B cell (primary cell): Measurements from ENCODE around the gene NOXA1. TPM values are rescaled to one million over a fixed set of nuclear protein-coding genes. Genes with fewer than 3 reads are reported as not detected.

ENCODE experiments used
- ATAC-seq: fragments of 200-7000 bp; cut with Tn5 transposase; one replicate; pipeline ENCODE4 v1.10.0; 2021; ENCODE audit warnings: low read depth, mild to moderate bottlenecking, moderate number of reproducible peaks, moderate library complexity
- CTCF ChIA-PET: fragments of 350-600 bp; sonication (Branson Sonifier 250); formaldehyde crosslinking; loops from one replicate; lab custom pipeline; 2021; ENCODE audit warnings: antibody characterized with exemption, inconsistent platforms; lab: Charles Lee
- POLR2A ChIA-PET: fragments of 350-600 bp; sonication (Branson Sonifier 250); formaldehyde crosslinking; loops from one replicate; lab custom pipeline; 2021; ENCODE audit warnings: antibody characterized with exemption; lab: Charles Lee
- DNase-seq: peaks from one replicate; pipeline ENCODE4 v3.0.0; 2013
- H2AFZ ChIP-seq: 2 replicates; pipeline ENCODE4 v1.6.1; 2012; ENCODE audit warnings: mild to moderate bottlenecking, low read depth, low read length; ENCODE audit not compliant: insufficient read depth, poor library complexity, severe bottlenecking
- H3K27ac ChIP-seq, 2 donors: 1 replicate in 1 of 2; 2 replicates in 1 of 2; pipeline ENCODE4 v1.5.1; 2012 to 2013; ENCODE audit warnings: low read length in 2 of 2, mild to moderate bottlenecking in 2 of 2, moderate library complexity in 1 of 2
- H3K27me3 ChIP-seq, 4 experiments: fragments of 200-600 bp in 1 of 4; sonication (generic) in 1 of 4; replicated peaks in 1 of 4; 1 replicate in 2 of 4; 2 replicates in 2 of 4; pipeline versions ENCODE4 v1.6.1 to v1.7.0; 2013 to 2016; ENCODE audit warnings: low read length in 3 of 4, mild to moderate bottlenecking in 2 of 4, mixed read lengths in 1 of 4, moderate library complexity in 1 of 4; ENCODE audit not compliant: insufficient read depth in 4 of 4, control insufficient read depth in 3 of 4; ENCODE audit errors: control extremely low read depth in 1 of 4
- H3K36me3 ChIP-seq, 2 experiments: replicated peaks in 1 of 2; 1 replicate in 1 of 2; 2 replicates in 1 of 2; pipeline versions ENCODE4 v1.6.1 to v1.7.1; 2013; ENCODE audit warnings: low read length in 1 of 2; ENCODE audit not compliant: insufficient read depth in 2 of 2, control insufficient read depth in 1 of 2; ENCODE audit errors: control extremely low read depth in 1 of 2, extremely low read depth in 1 of 2
- H3K4me1 ChIP-seq, 2 donors: fragments of 200-600 bp in 1 of 2; sonication (generic) in 1 of 2; 1 replicate in 1 of 2; 2 replicates in 1 of 2; pipeline versions ENCODE4 v1.5.1 to v1.6.1; 2013 to 2017; ENCODE audit warnings: low read length in 2 of 2; ENCODE audit not compliant: control insufficient read depth in 2 of 2, insufficient read depth in 2 of 2
- H3K4me2 ChIP-seq: replicated peaks from 2 replicates; pipeline ENCODE3; 2012; ENCODE audit warnings: mild to moderate bottlenecking, low read depth, low read length; ENCODE audit not compliant: poor library complexity, severe bottlenecking
- H3K4me3 ChIP-seq, 5 experiments: fragments of 200-600 bp in 1 of 5; sonication (generic) in 1 of 5; 1 replicate in 3 of 5; 2 replicates in 2 of 5; pipeline versions ENCODE4 v1.5.1 to v1.7.0; 2011 to 2016; ENCODE audit warnings: low read length in 4 of 5, mild to moderate bottlenecking in 4 of 5, low read depth in 2 of 5, control low read depth in 1 of 5, moderate library complexity in 1 of 5; ENCODE audit not compliant: insufficient read depth in 1 of 5; ENCODE audit errors: control extremely low read depth in 1 of 5, extremely low read depth in 1 of 5
- H3K79me2 ChIP-seq: fragments of 200-600 bp; sonication (generic); one replicate; pipeline ENCODE4 v1.6.0; 2016; ENCODE audit warnings: low read length; ENCODE audit not compliant: control insufficient read depth, insufficient read depth
- H3K9ac ChIP-seq: fragments of 200-600 bp; sonication (generic); 2 replicates; pipeline ENCODE4 v1.6.1; 2017; ENCODE audit warnings: mild to moderate bottlenecking, low read length, moderate library complexity
- H3K9me3 ChIP-seq, 3 donors: one replicate each; pipeline versions ENCODE4 v1.6.1 to v1.7.1; 2013; ENCODE audit warnings: low read length in 2 of 3; ENCODE audit not compliant: control insufficient read depth in 2 of 3, insufficient read depth in 1 of 3; ENCODE audit errors: control extremely low read depth in 1 of 3
- H4K20me1 ChIP-seq: 2 replicates; pipeline ENCODE4 v1.6.0; 2012; ENCODE audit warnings: mild to moderate bottlenecking, low read length; ENCODE audit not compliant: insufficient read depth, control insufficient read depth, poor library complexity, severe bottlenecking
- H3K27ac Mint-ChIP-seq: one replicate; pipeline ENCODE4 v1.8.0; 2021; ENCODE audit warnings: mixed read lengths
- H3K27me3 Mint-ChIP-seq: one replicate; pipeline ENCODE4 v1.8.0; 2021; ENCODE audit warnings: mixed read lengths
- H3K4me1 Mint-ChIP-seq: one replicate; pipeline ENCODE4 v1.8.0; 2021; ENCODE audit warnings: mixed read lengths
- H3K4me3 Mint-ChIP-seq: one replicate; pipeline ENCODE4 v1.8.0; 2021; ENCODE audit warnings: mixed read lengths
- H3K9me3 Mint-ChIP-seq: one replicate; pipeline ENCODE4 v1.8.0; 2022; ENCODE audit warnings: mixed read lengths; ENCODE audit not compliant: insufficient read depth
- EZH2 ChIP-seq: IDR thresholded peaks from 2 replicates; pipeline ENCODE4 v1.6.1; 2012; ENCODE audit warnings: borderline replicate concordance, low read depth, mild to moderate bottlenecking, moderate library complexity, low read length; ENCODE audit not compliant: insufficient read depth, poor library complexity, severe bottlenecking
- WGBS: methylation state at CpG from one replicate; pipeline ENCODE4 v1.1.5; 2013; ENCODE audit warnings: missing lambda C conversion rate; ENCODE audit not compliant: insufficient coverage; 5-methylcytosine and 5-hydroxymethylcytosine counted together
- intact Hi-C: fragments of 100-400 bp; cut with micrococcal nuclease; formaldehyde crosslinking; loops from one replicate; pipeline ENCODE4 v1.10.0; 2022
- polyA plus RNA-seq: library from polyadenylated mRNA; depleted of rRNA; stranded (reverse); fragments of >200 nt; gene quantifications from 2 replicates; pipeline ENCODE4 v1.2.3, GENCODE V29; 2012
- total RNA-seq, 2 donors: library from RNA; stranded (reverse); fragments of 120-200 nt in 1 of 2; gene quantifications; 1 replicate in 1 of 2; 2 replicates in 1 of 2; pipeline versions ENCODE4 v1.2.3 to v1.2.4, GENCODE V29; 2013 to 2022
- TF ChIP-seq, protein P1 (sequence below): fragments of 200-600 bp; IDR thresholded peaks from one replicate; pipeline ENCODE4 v1.8.0; 2022; ENCODE audit warnings: antibody characterized with exemption, mild to moderate bottlenecking

Gene NOXA1
- total and polyA plus RNA-seq, 2 donors (not counting 1 experiment from before 2014, with no cell fraction given) = 5.7 to 7.7 TPM

DNA sequence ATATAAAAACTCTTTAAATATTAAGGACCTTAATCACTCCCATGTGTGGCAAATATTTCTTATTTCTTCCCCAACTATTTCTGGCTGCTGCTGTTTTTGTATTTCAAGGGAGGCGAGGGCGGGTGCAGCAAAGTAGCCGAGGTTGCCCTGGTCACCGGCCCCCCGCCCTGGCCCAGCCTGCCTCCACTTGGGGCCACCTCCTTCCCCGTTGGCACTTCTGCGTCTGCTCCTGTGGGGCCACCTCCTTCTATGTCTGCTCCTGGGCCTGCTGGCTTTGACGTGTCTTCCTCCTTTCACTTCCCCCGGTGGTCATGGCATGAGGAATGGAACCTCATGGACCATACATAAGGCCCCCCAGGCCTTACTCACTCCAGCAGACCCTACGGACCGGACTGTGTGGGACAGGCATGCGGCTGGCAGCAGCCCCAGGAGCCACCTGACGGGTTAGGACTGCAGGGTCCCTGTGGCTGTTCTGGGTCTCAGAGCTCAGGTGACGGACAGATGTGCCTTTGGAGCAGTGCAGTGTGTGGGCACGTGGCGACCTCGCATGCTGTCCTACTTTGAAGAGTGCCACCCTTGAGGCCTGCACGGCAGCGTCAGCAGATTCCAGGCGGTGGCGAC lies 23.8 kb downstream of the NOXA1 start:
- Histone ChIP-seq H3K9me3 (peaks cover 0 to 3% (median 0%) of the 10 kb centered on the region in 3 donors), H3K27me3 (peaks cover 0 to 13% (median 7%) of the 10 kb centered on the region in 4 experiments), H3K4me3 (no peak overlapping the region), H4K20me1 (no peaks in the 10 kb centered on the region), H3K36me3 (no peaks in the 10 kb centered on the region), H2AFZ (no peak overlapping the region), H3K4me1 (peaks cover 8 to 23% of the 10 kb centered on the region in 2 donors), H3K9ac (no peak overlapping the region), H3K4me2 (no peak overlapping the region), H3K79me2 (no peaks in the 10 kb centered on the region), H3K27ac (no peak overlapping the region)
- no peak overlapping the region for H3K27ac Mint-ChIP-seq
- ATAC-seq (no peak), DNase-seq (no peak)
- intact Hi-C loops = no loop called here
- ChIA-PET POLR2A (interaction anchor here (1.0 kb wide), 1 partner anchor 10 kb away, joined by 3 read pairs; no protein-coding TSS in a partner anchor), CTCF (interaction anchor here (1.0 to 1.5 kb wide), 3 partner anchors 15 to 160 kb away, joined by 3 to 6 read pairs (median 4); partner anchors contain the start of gene NRARP)
- TF ChIP-seq, protein P1, sequence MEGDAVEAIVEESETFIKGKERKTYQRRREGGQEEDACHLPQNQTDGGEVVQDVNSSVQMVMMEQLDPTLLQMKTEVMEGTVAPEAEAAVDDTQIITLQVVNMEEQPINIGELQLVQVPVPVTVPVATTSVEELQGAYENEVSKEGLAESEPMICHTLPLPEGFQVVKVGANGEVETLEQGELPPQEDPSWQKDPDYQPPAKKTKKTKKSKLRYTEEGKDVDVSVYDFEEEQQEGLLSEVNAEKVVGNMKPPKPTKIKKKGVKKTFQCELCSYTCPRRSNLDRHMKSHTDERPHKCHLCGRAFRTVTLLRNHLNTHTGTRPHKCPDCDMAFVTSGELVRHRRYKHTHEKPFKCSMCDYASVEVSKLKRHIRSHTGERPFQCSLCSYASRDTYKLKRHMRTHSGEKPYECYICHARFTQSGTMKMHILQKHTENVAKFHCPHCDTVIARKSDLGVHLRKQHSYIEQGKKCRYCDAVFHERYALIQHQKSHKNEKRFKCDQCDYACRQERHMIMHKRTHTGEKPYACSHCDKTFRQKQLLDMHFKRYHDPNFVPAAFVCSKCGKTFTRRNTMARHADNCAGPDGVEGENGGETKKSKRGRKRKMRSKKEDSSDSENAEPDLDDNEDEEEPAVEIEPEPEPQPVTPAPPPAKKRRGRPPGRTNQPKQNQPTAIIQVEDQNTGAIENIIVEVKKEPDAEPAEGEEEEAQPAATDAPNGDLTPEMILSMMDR = no peak
- TF ChIP-seq EZH2 = no peak
- no peak overlapping the region for H3K4me3 Mint-ChIP-seq
- peaks cover 8% of the 10 kb centered on the region for H3K4me1 Mint-ChIP-seq
- WGBS = 74% methylated on average over 21 of the region's 21 CpGs
- no peaks in the 10 kb centered on the region for H3K9me3 Mint-ChIP-seq
- H3K27me3 Mint-ChIP-seq = peaks cover 8% of the 10 kb centered on the region
